HepG2 (cell line): Measurements from ENCODE around the gene ATP1A1. TPM values are rescaled to one million over a fixed set of nuclear protein-coding genes. Genes with fewer than 3 reads are reported as not detected.

ENCODE experiments used
- ELF3 ChIP-seq: IDR thresholded peaks from 2 replicates; pipeline ENCODE4 v1.6.1; 2016; ENCODE audit warnings: missing genetic modification reagents, missing compliant biosample characterization
- ETV5 ChIP-seq: IDR thresholded peaks from 2 replicates; pipeline ENCODE4 v1.6.1; 2018; ENCODE audit warnings: missing biosample characterization, missing genetic modification reagents, inconsistent platforms, borderline replicate concordance
- FOSL2 ChIP-seq: sonication (generic); formaldehyde crosslinking; IDR thresholded peaks from 2 replicates; pipeline ENCODE4 v1.4.0; 2020; ENCODE audit warnings: missing genetic modification reagents
- GABPA ChIP-seq, 2 experiments: IDR thresholded peaks; 2 replicates each; pipeline ENCODE4 v1.6.1; 2011 to 2016; ENCODE audit warnings: low read depth in 2 of 2, low read length in 1 of 2, missing biosample characterization in 1 of 2, missing genetic modification characterization in 1 of 2
- GABPB1 ChIP-seq: IDR thresholded peaks from 2 replicates; pipeline ENCODE4 v1.6.1; 2016; ENCODE audit warnings: mild to moderate bottlenecking, missing genetic modification reagents, moderate library complexity, missing compliant biosample characterization
- GATAD2A ChIP-seq: IDR thresholded peaks from 2 replicates; pipeline ENCODE4 v1.6.1; 2016
- HMG20A ChIP-seq: IDR thresholded peaks from 2 replicates; pipeline ENCODE4 v1.6.1; 2016; ENCODE audit warnings: borderline replicate concordance
- HNRNPUL1 ChIP-seq: fragments of 200-400 bp; formaldehyde crosslinking; IDR thresholded peaks from 2 replicates; pipeline ENCODE4 v1.6.1; 2017; ENCODE audit warnings: low read depth, mild to moderate bottlenecking, low read length, moderate library complexity
- MED1 ChIP-seq: sonication (generic); formaldehyde crosslinking; IDR thresholded peaks from 2 replicates; pipeline ENCODE4 v1.4.0; 2020; ENCODE audit warnings: missing genetic modification reagents
- PHF21A ChIP-seq: sonication (generic); formaldehyde crosslinking; IDR thresholded peaks from 2 replicates; pipeline ENCODE4 v1.5.0; 2020; ENCODE audit warnings: mild to moderate bottlenecking, missing genetic modification reagents
- RFXAP ChIP-seq: sonication (generic); formaldehyde crosslinking; IDR thresholded peaks from 2 replicates; pipeline ENCODE4 v1.4.0; 2020; ENCODE audit warnings: missing genetic modification reagents, borderline replicate concordance
- SALL1 ChIP-seq: sonication (generic); formaldehyde crosslinking; IDR thresholded peaks from 2 replicates; pipeline ENCODE4 v1.8.0; 2022; ENCODE audit warnings: mild to moderate bottlenecking, missing genetic modification reagents
- SAP130 ChIP-seq: IDR thresholded peaks from 2 replicates; pipeline ENCODE4 v1.6.1; 2016; ENCODE audit warnings: low read depth
- ZNF12 ChIP-seq: sonication (generic); formaldehyde crosslinking; IDR thresholded peaks from 2 replicates; pipeline ENCODE4 v1.5.0; 2020; ENCODE audit warnings: missing genetic modification reagents
- ZNF549 ChIP-seq: sonication (generic); formaldehyde crosslinking; IDR thresholded peaks from 2 replicates; pipeline ENCODE4 v1.5.0; 2020; ENCODE audit warnings: missing genetic modification reagents
- ZNF607 ChIP-seq: sonication (generic); formaldehyde crosslinking; IDR thresholded peaks from 2 replicates; pipeline ENCODE4 v1.5.1; 2020; ENCODE audit warnings: missing genetic modification reagents, mild to moderate bottlenecking, borderline replicate concordance
- ZSCAN21 ChIP-seq: sonication (generic); formaldehyde crosslinking; IDR thresholded peaks from 2 replicates; pipeline ENCODE4 v1.8.0; 2022; ENCODE audit warnings: mild to moderate bottlenecking, missing genetic modification reagents, moderate library complexity, borderline replicate concordance
- polyA plus RNA-seq, 8 experiments: library from polyadenylated mRNA; depleted of rRNA in 3 of 8; stranded (reverse) in 7 of 8; unstranded in 1 of 8; fragments of >200 nt; fragmentation: Illumina TruSeq in 4 of 8; extraction: Trizol in 4 of 8; gene quantifications; 2 replicates each; pipeline versions ENCODE4 v1.2.1 to v1.2.3, GENCODE V29; 2011 to 2016; ENCODE audit warnings: low read depth in 4 of 8, missing spikeins in 1 of 8, mixed read lengths in 1 of 8; ENCODE audit not compliant: insufficient read depth in 1 of 8
- total RNA-seq, 5 experiments: library from RNA; depleted of rRNA; stranded (reverse); fragments of >200 nt; fragmentation: Illumina TruSeq; extraction: Trizol; gene quantifications; 2 replicates each; pipeline ENCODE4 v1.2.3, GENCODE V29; 2016; ENCODE audit warnings: low read depth in 1 of 5
- TF ChIP-seq, protein P1 (sequence below): sonication (generic); formaldehyde crosslinking; IDR thresholded peaks from 2 replicates; pipeline ENCODE4 v1.5.1; 2020; ENCODE audit warnings: mild to moderate bottlenecking, moderate library complexity, missing genetic modification reagents
- TF ChIP-seq, protein P2 (sequence below): sonication (generic); formaldehyde crosslinking; IDR thresholded peaks from 2 replicates; pipeline ENCODE4 v1.4.0; 2020; ENCODE audit warnings: missing genetic modification reagents, borderline replicate concordance
- TF ChIP-seq, protein P3 (sequence below): IDR thresholded peaks from 2 replicates; pipeline ENCODE4 v1.6.1; 2012; ENCODE audit warnings: inconsistent platforms

The ATP1A1 gene
- total and polyA plus RNA-seq, 2 of the 13 experiments (the other 11 are each of a cell fraction or from before 2014, with no cell fraction given), result 280 to 705 TPM

DNA sequence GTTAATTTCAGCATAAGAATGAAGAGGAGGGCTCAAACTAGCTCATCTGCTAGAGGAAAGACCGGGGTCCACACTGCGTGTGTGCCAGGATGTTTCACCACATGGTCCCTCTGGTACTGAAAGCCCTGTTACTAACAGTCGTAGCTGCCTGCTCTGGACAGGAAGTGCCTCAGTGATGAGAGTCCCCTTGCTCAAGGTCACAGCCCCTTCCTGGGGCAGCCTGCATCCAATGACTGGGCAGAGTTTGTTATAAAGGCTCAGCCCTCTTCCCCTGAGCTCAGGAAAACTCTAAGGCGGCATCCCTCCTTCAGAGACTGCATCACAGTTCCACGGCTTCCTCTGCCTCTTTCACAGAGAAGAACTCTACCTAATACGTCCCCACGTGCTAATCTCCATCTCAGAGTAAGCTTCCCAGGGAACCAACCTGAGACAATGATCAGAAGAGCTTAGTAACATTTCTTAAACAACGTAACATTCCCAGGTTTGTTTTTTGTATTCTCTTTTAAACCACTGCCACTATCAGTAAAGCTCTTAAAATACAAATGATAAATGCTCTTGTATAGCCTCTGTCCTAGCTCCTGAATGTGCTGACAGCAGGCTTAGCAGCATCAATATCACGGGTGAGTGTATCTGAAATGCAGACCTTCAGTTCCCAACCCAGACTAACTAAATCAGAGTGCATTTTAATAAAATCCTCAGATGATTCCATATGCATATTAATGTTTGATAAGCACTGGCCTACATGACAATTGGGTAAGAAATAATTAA is 38.0 kb upstream of the ATP1A1 start (continued):
- TF ChIP-seq, protein P1, sequence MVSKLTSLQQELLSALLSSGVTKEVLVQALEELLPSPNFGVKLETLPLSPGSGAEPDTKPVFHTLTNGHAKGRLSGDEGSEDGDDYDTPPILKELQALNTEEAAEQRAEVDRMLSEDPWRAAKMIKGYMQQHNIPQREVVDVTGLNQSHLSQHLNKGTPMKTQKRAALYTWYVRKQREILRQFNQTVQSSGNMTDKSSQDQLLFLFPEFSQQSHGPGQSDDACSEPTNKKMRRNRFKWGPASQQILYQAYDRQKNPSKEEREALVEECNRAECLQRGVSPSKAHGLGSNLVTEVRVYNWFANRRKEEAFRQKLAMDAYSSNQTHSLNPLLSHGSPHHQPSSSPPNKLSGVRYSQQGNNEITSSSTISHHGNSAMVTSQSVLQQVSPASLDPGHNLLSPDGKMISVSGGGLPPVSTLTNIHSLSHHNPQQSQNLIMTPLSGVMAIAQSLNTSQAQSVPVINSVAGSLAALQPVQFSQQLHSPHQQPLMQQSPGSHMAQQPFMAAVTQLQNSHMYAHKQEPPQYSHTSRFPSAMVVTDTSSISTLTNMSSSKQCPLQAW, result 0 out of 2 replicates have a peak, but pooled peaks have one; percentile 21
- TF ChIP-seq, protein P2, sequence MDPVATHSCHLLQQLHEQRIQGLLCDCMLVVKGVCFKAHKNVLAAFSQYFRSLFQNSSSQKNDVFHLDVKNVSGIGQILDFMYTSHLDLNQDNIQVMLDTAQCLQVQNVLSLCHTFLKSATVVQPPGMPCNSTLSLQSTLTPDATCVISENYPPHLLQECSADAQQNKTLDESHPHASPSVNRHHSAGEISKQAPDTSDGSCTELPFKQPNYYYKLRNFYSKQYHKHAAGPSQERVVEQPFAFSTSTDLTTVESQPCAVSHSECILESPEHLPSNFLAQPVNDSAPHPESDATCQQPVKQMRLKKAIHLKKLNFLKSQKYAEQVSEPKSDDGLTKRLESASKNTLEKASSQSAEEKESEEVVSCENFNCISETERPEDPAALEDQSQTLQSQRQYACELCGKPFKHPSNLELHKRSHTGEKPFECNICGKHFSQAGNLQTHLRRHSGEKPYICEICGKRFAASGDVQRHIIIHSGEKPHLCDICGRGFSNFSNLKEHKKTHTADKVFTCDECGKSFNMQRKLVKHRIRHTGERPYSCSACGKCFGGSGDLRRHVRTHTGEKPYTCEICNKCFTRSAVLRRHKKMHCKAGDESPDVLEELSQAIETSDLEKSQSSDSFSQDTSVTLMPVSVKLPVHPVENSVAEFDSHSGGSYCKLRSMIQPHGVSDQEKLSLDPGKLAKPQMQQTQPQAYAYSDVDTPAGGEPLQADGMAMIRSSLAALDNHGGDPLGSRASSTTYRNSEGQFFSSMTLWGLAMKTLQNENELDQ (CRISPR knock-in tag), result no peak
- TF ChIP-seq ZNF607 (CRISPR knock-in tag), result 0 out of 2 replicates have a peak, but pooled peaks have one; percentile 17
- peak; percentile 74 for TF ChIP-seq GABPB1
- peak; percentile 28; the same call in 1 of the 2 replicates for TF ChIP-seq SAP130 (CRISPR knock-in tag)
- TF ChIP-seq FOSL2 (CRISPR knock-in tag), result peak; percentile 62
- 0 out of 2 replicates have a peak, but pooled peaks have one; percentile 19 for TF ChIP-seq GATAD2A
- 0 out of 2 replicates have a peak, but pooled peaks have one; percentile 44 for TF ChIP-seq ZNF12 (CRISPR knock-in tag)
- TF ChIP-seq, protein P3, sequence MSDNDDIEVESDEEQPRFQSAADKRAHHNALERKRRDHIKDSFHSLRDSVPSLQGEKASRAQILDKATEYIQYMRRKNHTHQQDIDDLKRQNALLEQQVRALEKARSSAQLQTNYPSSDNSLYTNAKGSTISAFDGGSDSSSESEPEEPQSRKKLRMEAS, result peak; percentile 28; the same call in 1 of the 2 replicates
- peak; percentile 24; the same call in 1 of the 2 replicates for TF ChIP-seq HMG20A (CRISPR knock-in tag)
- TF ChIP-seq PHF21A (CRISPR knock-in tag), result 0 out of 2 replicates have a peak, but pooled peaks have one; percentile 29
- peak; percentile 55; the same call in 1 of the 2 replicates for TF ChIP-seq MED1 (CRISPR knock-in tag)
- TF ChIP-seq ZNF549 (CRISPR knock-in tag), result no peak
- peak; percentile 52; the same call in 1 of the 2 replicates for TF ChIP-seq SALL1 (CRISPR knock-in tag)
- TF ChIP-seq ZSCAN21 (CRISPR knock-in tag), result no peak
- TF ChIP-seq RFXAP (CRISPR knock-in tag), result no peak
- no peak for TF ChIP-seq HNRNPUL1
- TF ChIP-seq GABPA (IDR thresholded peaks at IDR 0.05; ENCODE audit: low read depth, low read length), result peak; percentile 46
- peak; percentile 87 for TF ChIP-seq GABPA (CRISPR knock-in tag; IDR thresholded peaks at IDR 0.05; ENCODE audit: low read depth)
- peak; percentile 65; the same call in 1 of the 2 replicates for TF ChIP-seq ETV5 (CRISPR knock-in tag)
- 0 out of 2 replicates have a peak, but pooled peaks have one; percentile 23 for TF ChIP-seq ELF3 (CRISPR knock-in tag)
